SU-DHL-6 (cell line): ENCODE data around the gene UBE2Q1.

Experiments
- H2AFZ ChIP-seq: fragments of 200-600 bp; sonication (generic); 2 replicates; pipeline ENCODE4 v1.6.1; 2014; ENCODE audit warnings: low read depth, mild to moderate bottlenecking, moderate library complexity, mixed read lengths, antibody characterized with exemption, low read length; ENCODE audit not compliant: severe bottlenecking
- H3F3A ChIP-seq: fragments of 200-600 bp; shearing (Covaris generic); 2 replicates; pipeline ENCODE4 v1.6.0; 2016; ENCODE audit warnings: antibody characterized with exemption, mild to moderate bottlenecking; ENCODE audit not compliant: insufficient read depth
- H3K27ac ChIP-seq: fragments of 200-600 bp; sonication (generic); 2 replicates; pipeline ENCODE4 v1.5.1; 2016; ENCODE audit warnings: low read depth, mild to moderate bottlenecking, low read length, moderate library complexity, mixed read lengths
- H3K27me3 ChIP-seq: fragments of 200-600 bp; sonication (generic), shearing (Covaris generic); 2 replicates; pipeline ENCODE4 v1.6.0; 2014; ENCODE audit warnings: mild to moderate bottlenecking, low read length
- H3K36me3 ChIP-seq: fragments of 200-600 bp; sonication (generic); 2 replicates; pipeline ENCODE4 v1.6.1; 2014; ENCODE audit warnings: mild to moderate bottlenecking, low read length, mixed read lengths
- H3K4me2 ChIP-seq: fragments of 300-600, 200-600 bp; shearing (Covaris generic), sonication (generic); 2 replicates; pipeline ENCODE4 v1.6.0; 2014; ENCODE audit warnings: low read length, low read depth, mild to moderate bottlenecking; ENCODE audit not compliant: poor library complexity, severe bottlenecking
- H3K4me3 ChIP-seq: fragments of 200-600 bp; sonication (generic); 2 replicates; pipeline ENCODE4 v1.5.1; 2014; ENCODE audit warnings: antibody characterized with exemption, low read length, mild to moderate bottlenecking, mixed read lengths; ENCODE audit not compliant: insufficient read depth, poor library complexity, severe bottlenecking
- H3K79me2 ChIP-seq: fragments of 200-600 bp; sonication (generic); 2 replicates; pipeline ENCODE4 v1.6.1; 2014; ENCODE audit warnings: mild to moderate bottlenecking, low read length, moderate library complexity; ENCODE audit not compliant: insufficient read depth
- H3K9ac ChIP-seq: fragments of 200-600 bp; sonication (generic); 2 replicates; pipeline ENCODE4 v1.7.0; 2014; ENCODE audit warnings: mild to moderate bottlenecking, low read length
- H3K9me2 ChIP-seq: fragments of 200-600 bp; sonication (generic); replicated peaks from 2 replicates; pipeline ENCODE4 v1.6.1; 2014; ENCODE audit warnings: low read length; ENCODE audit not compliant: insufficient read depth
- H3K9me3 ChIP-seq: fragments of 200-600 bp; sonication (generic); 2 replicates; pipeline ENCODE4 v1.6.1; 2014; ENCODE audit warnings: low read length, mixed read lengths; ENCODE audit not compliant: insufficient read depth
- H4K20me1 ChIP-seq: fragments of 200-600 bp; sonication (generic); 2 replicates; pipeline ENCODE4 v1.6.1; 2014; ENCODE audit warnings: low read depth, mild to moderate bottlenecking, antibody characterized with exemption, low read length, moderate library complexity, mixed read lengths
- EZH2phosphoT487 ChIP-seq: fragments of 200-600 bp; sonication (generic), shearing (Covaris generic); conservative IDR thresholded peaks from 2 replicates; pipeline ENCODE4 v1.6.1; 2018; ENCODE audit warnings: mild to moderate bottlenecking, antibody characterized with exemption, low read length, moderate library complexity, mixed read lengths
- TF ChIP-seq, protein P1 (sequence below): fragments of 200-600 bp; sonication (generic); IDR thresholded peaks from one replicate; pipeline ENCODE4 v1.5.1; 2017; ENCODE audit warnings: antibody characterized with exemption, mild to moderate bottlenecking, low read length, moderate library complexity; ENCODE audit not compliant: insufficient read depth, poor library complexity, severe bottlenecking

UBE2Q1 gene

GRCh38 chr1:154589780-154590179 lies 31.3 kb upstream of the UBE2Q1 start:
- H3K4me2 ChIP-seq, result no peak overlapping the region
- H3K27me3 ChIP-seq, result no peaks in the 10 kb centered on the region
- H3K36me3 ChIP-seq, result peaks cover 38% of the 10 kb centered on the region; the same call in 1 of the 2 replicates
- no peaks in the 10 kb centered on the region for H3F3A ChIP-seq
- no peak for TF ChIP-seq EZH2phosphoT487
- TF ChIP-seq, protein P1, sequence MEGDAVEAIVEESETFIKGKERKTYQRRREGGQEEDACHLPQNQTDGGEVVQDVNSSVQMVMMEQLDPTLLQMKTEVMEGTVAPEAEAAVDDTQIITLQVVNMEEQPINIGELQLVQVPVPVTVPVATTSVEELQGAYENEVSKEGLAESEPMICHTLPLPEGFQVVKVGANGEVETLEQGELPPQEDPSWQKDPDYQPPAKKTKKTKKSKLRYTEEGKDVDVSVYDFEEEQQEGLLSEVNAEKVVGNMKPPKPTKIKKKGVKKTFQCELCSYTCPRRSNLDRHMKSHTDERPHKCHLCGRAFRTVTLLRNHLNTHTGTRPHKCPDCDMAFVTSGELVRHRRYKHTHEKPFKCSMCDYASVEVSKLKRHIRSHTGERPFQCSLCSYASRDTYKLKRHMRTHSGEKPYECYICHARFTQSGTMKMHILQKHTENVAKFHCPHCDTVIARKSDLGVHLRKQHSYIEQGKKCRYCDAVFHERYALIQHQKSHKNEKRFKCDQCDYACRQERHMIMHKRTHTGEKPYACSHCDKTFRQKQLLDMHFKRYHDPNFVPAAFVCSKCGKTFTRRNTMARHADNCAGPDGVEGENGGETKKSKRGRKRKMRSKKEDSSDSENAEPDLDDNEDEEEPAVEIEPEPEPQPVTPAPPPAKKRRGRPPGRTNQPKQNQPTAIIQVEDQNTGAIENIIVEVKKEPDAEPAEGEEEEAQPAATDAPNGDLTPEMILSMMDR, result no peak
- H3K27ac ChIP-seq, result no peak overlapping the region
- no peaks in the 10 kb centered on the region for H4K20me1 ChIP-seq
- H2AFZ ChIP-seq, result no peak overlapping the region
- H3K9me3 ChIP-seq, result no peaks in the 10 kb centered on the region
- H3K4me3 ChIP-seq, result no peak overlapping the region
- H3K9ac ChIP-seq, result no peak overlapping the region
- no peaks in the 10 kb centered on the region for H3K9me2 ChIP-seq
- no peaks in the 10 kb centered on the region for H3K79me2 ChIP-seq

GRCh38 chr1:154586641-154587040 lies 28.2 kb upstream of the UBE2Q1 start:
- Histone ChIP-seq H3K9ac (no peak overlapping the region), H2AFZ (no peak overlapping the region), H3K9me3 (no peaks in the 10 kb centered on the region), H3F3A (no peaks in the 10 kb centered on the region), H3K36me3 (peaks cover 37% of the 10 kb centered on the region), H3K4me3 (no peak overlapping the region), H3K9me2 (no peaks in the 10 kb centered on the region), H3K27me3 (no peaks in the 10 kb centered on the region), H3K4me2 (no peak overlapping the region), H3K79me2 (no peaks in the 10 kb centered on the region), H4K20me1 (no peaks in the 10 kb centered on the region), H3K27ac (no peak overlapping the region)
- TF ChIP-seq, protein P1, result no peak
- TF ChIP-seq EZH2phosphoT487, result no peak

DNA sequence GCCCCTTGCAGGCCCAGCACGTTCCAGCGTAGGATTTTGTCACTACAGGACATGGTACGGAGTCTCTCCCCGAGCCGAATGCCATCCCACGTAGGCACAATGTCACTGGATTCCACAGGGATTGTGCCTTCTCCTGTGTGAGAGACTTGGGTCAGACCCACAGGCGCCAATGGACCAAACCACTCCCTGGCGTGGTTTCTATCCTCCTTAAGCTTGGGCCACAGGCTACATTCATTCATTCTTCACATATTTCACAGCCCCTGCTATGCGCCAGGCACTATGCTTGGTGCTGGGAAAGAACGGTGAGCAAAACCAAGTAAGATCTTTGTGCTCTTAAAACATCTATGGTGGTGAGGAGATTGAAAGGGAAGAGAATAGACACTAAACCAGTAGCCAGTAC lies 27.8 kb upstream of the UBE2Q1 start:
- Histone ChIP-seq H3K9ac (no peak overlapping the region), H3K9me3 (no peaks in the 10 kb centered on the region), H2AFZ (no peak overlapping the region), H3K4me2 (no peak overlapping the region), H3F3A (no peaks in the 10 kb centered on the region), H3K27ac (no peak overlapping the region), H3K79me2 (no peaks in the 10 kb centered on the region), H3K36me3 (peaks cover 37% of the 10 kb centered on the region), H3K27me3 (no peaks in the 10 kb centered on the region), H4K20me1 (no peaks in the 10 kb centered on the region), H3K9me2 (no peaks in the 10 kb centered on the region), H3K4me3 (no peak overlapping the region)
- TF ChIP-seq, protein P1, result no peak
- no peak for TF ChIP-seq EZH2phosphoT487
